Body of pancreas (tissue), 4 donors: ENCODE measurements around the gene CDR2L.

Experiments used
- CTCF ChIP-seq, 7 experiments: fragments of 450-650 bp in 4 of 7; fragments of 200-600 bp in 3 of 7; sonication (generic) in 3 of 7; IDR thresholded peaks; one replicate each; pipeline ENCODE4 v1.5.1; 2016 to 2019; ENCODE audit warnings: antibody characterized with exemption in 7 of 7
- POLR2A ChIP-seq, 3 donors: fragments of 450-650 bp; IDR thresholded peaks; one replicate each; pipeline ENCODE4 v1.6.1; 2016; ENCODE audit warnings: antibody characterized with exemption in 3 of 3, mild to moderate bottlenecking in 2 of 3

GRCh38 chr17:74971842-74972106 is 15.7 kb upstream of the CDR2L start:
- TF ChIP-seq CTCF (IDR thresholded peaks at IDR 0.05), result no peak
- TF ChIP-seq POLR2A (IDR thresholded peaks at IDR 0.05), result no peak
